ENCODE data around the gene FN3KRP.
A peak's percentile ranks its signal among the peaks of the same experiment; 100 is the strongest.

FN3KRP gene

GRCh38 chr17:82687871-82688270 is 28.6 kb upstream of the FN3KRP start:
- no peak for DNase-seq

- DNase-seq = no peak
Measured at GRCh38 chr17:82689077-82689476, 27.4 kb upstream of the FN3KRP start.

GRCh38 chr17:82690786-82691489 is 25.6 kb upstream of the FN3KRP start:
- DNase-seq = no peak

GRCh38 chr17:82691714-82692113 is 24.8 kb upstream of the FN3KRP start:
- no peak for DNase-seq

- DNase-seq = no peak
Measured at GRCh38 chr17:82692268-82692667, 24.2 kb upstream of the FN3KRP start.

GRCh38 chr17:82693168-82693867 is 23.2 kb upstream of the FN3KRP start:
- no peak for DNase-seq

- DNase-seq = no peak
Measured at GRCh38 chr17:82694647-82695046, 21.9 kb upstream of the FN3KRP start.

- DNase-seq = no peak
Measured at GRCh38 chr17:82696259-82696658, 20.2 kb upstream of the FN3KRP start.

- DNase-seq = no peak
Measured at GRCh38 chr17:82696916-82697807, 19.3 kb upstream of the FN3KRP start.

- no peak for DNase-seq
Measured at GRCh38 chr17:82697808-82698064, 18.8 kb upstream of the FN3KRP start.

- peak; percentile 99 for DNase-seq
Measured at GRCh38 chr17:82698065-82698973, 18.2 kb upstream of the FN3KRP start, which contains the start of gene RAB40B. Gene RAB40B (minus strand): TSS chr17:82698698. CDS start chr17:82698596, 102 bp downstream.

GRCh38 chr17:82698974-82699442 is 17.5 kb upstream of the FN3KRP start:
- DNase-seq = peak; percentile 75

GRCh38 chr17:82699551-82699950 is 17.0 kb upstream of the FN3KRP start:
- no peak for DNase-seq

- no peak for DNase-seq
Measured at GRCh38 chr17:82702231-82702927, 14.1 kb upstream of the FN3KRP start.

- no peak for DNase-seq
Measured at GRCh38 chr17:82703036-82703745, 13.3 kb upstream of the FN3KRP start.

GRCh38 chr17:82703935-82704865 is 12.3 kb upstream of the FN3KRP start:
- DNase-seq = peak; percentile 48

- no peak for DNase-seq
Measured at GRCh38 chr17:82704886-82705285, 11.6 kb upstream of the FN3KRP start.

- DNase-seq = no peak
Measured at GRCh38 chr17:82705756-82706155, 10.8 kb upstream of the FN3KRP start.

GRCh38 chr17:82709024-82709675 is 7.4 kb upstream of the FN3KRP start:
- DNase-seq = no peak

Measured in DMS53 (cell line).